Sigmoid colon (tissue), 3 donors: ENCODE data around the gene NIP7.

Experiments used
- CTCF ChIP-seq, 4 experiments: fragments of 450-650 bp in 3 of 4; fragments of 200-600 bp in 1 of 4; IDR thresholded peaks; one replicate each; pipeline ENCODE4 v1.5.1; 2016 to 2019; ENCODE audit warnings: antibody characterized with exemption in 4 of 4, mild to moderate bottlenecking in 3 of 4, moderate library complexity in 2 of 4
- POLR2A ChIP-seq, 2 donors: fragments of 450-650 bp; IDR thresholded peaks; one replicate each; pipeline ENCODE4 v1.6.1; 2016; ENCODE audit warnings: antibody characterized with exemption in 2 of 2, mild to moderate bottlenecking in 2 of 2, moderate library complexity in 2 of 2

DNA sequence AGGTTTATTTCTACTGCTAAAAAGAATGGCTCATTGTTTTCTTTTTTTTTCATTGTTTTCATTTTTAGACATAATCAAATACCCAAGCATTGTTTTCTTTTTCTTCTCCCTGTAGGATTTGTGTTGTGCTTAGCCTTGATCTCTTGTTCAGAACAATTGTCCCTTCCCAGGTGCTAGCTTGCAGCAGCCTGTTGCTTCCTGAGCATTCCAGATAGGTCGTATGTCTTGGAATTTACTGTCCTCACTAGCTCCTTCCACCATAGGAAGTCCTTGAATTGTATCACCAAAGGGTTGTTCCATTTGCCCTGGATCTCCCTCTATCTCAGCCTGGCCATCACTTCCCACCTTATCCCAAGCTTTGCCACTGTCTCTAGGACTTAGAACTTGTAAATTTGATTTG lies 38.4 kb upstream of the NIP7 start:
- TF ChIP-seq CTCF (IDR thresholded peaks at IDR 0.05), result no peak
- no peak for TF ChIP-seq POLR2A (IDR thresholded peaks at IDR 0.05)
